SU-DHL-6 (cell line): ENCODE data around the gene CERS6.

ENCODE experiments used
- H2AFZ ChIP-seq: fragments of 200-600 bp; sonication (generic); 2 replicates; pipeline ENCODE4 v1.6.1; 2014; ENCODE audit warnings: low read depth, mild to moderate bottlenecking, moderate library complexity, mixed read lengths, antibody characterized with exemption, low read length; ENCODE audit not compliant: severe bottlenecking
- H3F3A ChIP-seq: fragments of 200-600 bp; shearing (Covaris generic); 2 replicates; pipeline ENCODE4 v1.6.0; 2016; ENCODE audit warnings: antibody characterized with exemption, mild to moderate bottlenecking; ENCODE audit not compliant: insufficient read depth
- H3K27ac ChIP-seq: fragments of 200-600 bp; sonication (generic); 2 replicates; pipeline ENCODE4 v1.5.1; 2016; ENCODE audit warnings: low read depth, mild to moderate bottlenecking, low read length, moderate library complexity, mixed read lengths
- H3K27me3 ChIP-seq: fragments of 200-600 bp; sonication (generic), shearing (Covaris generic); 2 replicates; pipeline ENCODE4 v1.6.0; 2014; ENCODE audit warnings: mild to moderate bottlenecking, low read length
- H3K36me3 ChIP-seq: fragments of 200-600 bp; sonication (generic); 2 replicates; pipeline ENCODE4 v1.6.1; 2014; ENCODE audit warnings: mild to moderate bottlenecking, low read length, mixed read lengths
- H3K4me2 ChIP-seq: fragments of 300-600, 200-600 bp; shearing (Covaris generic), sonication (generic); 2 replicates; pipeline ENCODE4 v1.6.0; 2014; ENCODE audit warnings: low read length, low read depth, mild to moderate bottlenecking; ENCODE audit not compliant: poor library complexity, severe bottlenecking
- H3K4me3 ChIP-seq: fragments of 200-600 bp; sonication (generic); 2 replicates; pipeline ENCODE4 v1.5.1; 2014; ENCODE audit warnings: antibody characterized with exemption, low read length, mild to moderate bottlenecking, mixed read lengths; ENCODE audit not compliant: insufficient read depth, poor library complexity, severe bottlenecking
- H3K79me2 ChIP-seq: fragments of 200-600 bp; sonication (generic); 2 replicates; pipeline ENCODE4 v1.6.1; 2014; ENCODE audit warnings: mild to moderate bottlenecking, low read length, moderate library complexity; ENCODE audit not compliant: insufficient read depth
- H3K9ac ChIP-seq: fragments of 200-600 bp; sonication (generic); 2 replicates; pipeline ENCODE4 v1.7.0; 2014; ENCODE audit warnings: mild to moderate bottlenecking, low read length
- H3K9me2 ChIP-seq: fragments of 200-600 bp; sonication (generic); replicated peaks from 2 replicates; pipeline ENCODE4 v1.6.1; 2014; ENCODE audit warnings: low read length; ENCODE audit not compliant: insufficient read depth
- H3K9me3 ChIP-seq: fragments of 200-600 bp; sonication (generic); 2 replicates; pipeline ENCODE4 v1.6.1; 2014; ENCODE audit warnings: low read length, mixed read lengths; ENCODE audit not compliant: insufficient read depth
- H4K20me1 ChIP-seq: fragments of 200-600 bp; sonication (generic); 2 replicates; pipeline ENCODE4 v1.6.1; 2014; ENCODE audit warnings: low read depth, mild to moderate bottlenecking, antibody characterized with exemption, low read length, moderate library complexity, mixed read lengths
- EZH2phosphoT487 ChIP-seq: fragments of 200-600 bp; sonication (generic), shearing (Covaris generic); conservative IDR thresholded peaks from 2 replicates; pipeline ENCODE4 v1.6.1; 2018; ENCODE audit warnings: mild to moderate bottlenecking, antibody characterized with exemption, low read length, moderate library complexity, mixed read lengths
- TF ChIP-seq, protein P1 (sequence below): fragments of 200-600 bp; sonication (generic); IDR thresholded peaks from one replicate; pipeline ENCODE4 v1.5.1; 2017; ENCODE audit warnings: antibody characterized with exemption, mild to moderate bottlenecking, low read length, moderate library complexity; ENCODE audit not compliant: insufficient read depth, poor library complexity, severe bottlenecking

Gene CERS6

DNA sequence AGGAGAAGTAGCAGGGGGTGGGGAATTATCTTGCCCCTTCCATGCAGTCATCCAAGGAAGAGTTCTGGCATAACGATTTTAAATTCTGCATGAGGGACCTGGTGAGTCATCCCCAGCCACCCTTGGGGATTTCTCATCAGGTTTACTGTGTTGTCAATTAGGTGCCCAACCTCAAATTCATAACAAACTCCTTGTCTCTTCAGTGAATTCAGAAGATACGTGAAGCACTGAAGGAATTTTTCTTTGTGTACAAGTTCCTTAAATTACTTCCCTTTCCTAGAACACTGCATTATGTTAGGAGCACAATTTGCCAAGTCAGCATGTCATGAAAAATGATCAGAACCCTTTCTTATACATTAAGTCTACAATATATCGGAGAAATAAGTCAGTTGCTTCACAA is 275.5 kb downstream of the CERS6 start:
- H3K27me3 ChIP-seq, result no peaks in the 10 kb centered on the region
- TF ChIP-seq, protein P1, sequence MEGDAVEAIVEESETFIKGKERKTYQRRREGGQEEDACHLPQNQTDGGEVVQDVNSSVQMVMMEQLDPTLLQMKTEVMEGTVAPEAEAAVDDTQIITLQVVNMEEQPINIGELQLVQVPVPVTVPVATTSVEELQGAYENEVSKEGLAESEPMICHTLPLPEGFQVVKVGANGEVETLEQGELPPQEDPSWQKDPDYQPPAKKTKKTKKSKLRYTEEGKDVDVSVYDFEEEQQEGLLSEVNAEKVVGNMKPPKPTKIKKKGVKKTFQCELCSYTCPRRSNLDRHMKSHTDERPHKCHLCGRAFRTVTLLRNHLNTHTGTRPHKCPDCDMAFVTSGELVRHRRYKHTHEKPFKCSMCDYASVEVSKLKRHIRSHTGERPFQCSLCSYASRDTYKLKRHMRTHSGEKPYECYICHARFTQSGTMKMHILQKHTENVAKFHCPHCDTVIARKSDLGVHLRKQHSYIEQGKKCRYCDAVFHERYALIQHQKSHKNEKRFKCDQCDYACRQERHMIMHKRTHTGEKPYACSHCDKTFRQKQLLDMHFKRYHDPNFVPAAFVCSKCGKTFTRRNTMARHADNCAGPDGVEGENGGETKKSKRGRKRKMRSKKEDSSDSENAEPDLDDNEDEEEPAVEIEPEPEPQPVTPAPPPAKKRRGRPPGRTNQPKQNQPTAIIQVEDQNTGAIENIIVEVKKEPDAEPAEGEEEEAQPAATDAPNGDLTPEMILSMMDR, result no peak
- TF ChIP-seq EZH2phosphoT487, result no peak
- no peaks in the 10 kb centered on the region for H4K20me1 ChIP-seq
- no peak overlapping the region for H2AFZ ChIP-seq
- H3K27ac ChIP-seq, result no peak overlapping the region
- H3K4me2 ChIP-seq, result no peak overlapping the region
- no peaks in the 10 kb centered on the region for H3K79me2 ChIP-seq
- no peak overlapping the region for H3K4me3 ChIP-seq
- no peak overlapping the region for H3K9ac ChIP-seq
- no peaks in the 10 kb centered on the region for H3K36me3 ChIP-seq
- H3K9me2 ChIP-seq, result no peaks in the 10 kb centered on the region
- H3K9me3 ChIP-seq, result no peaks in the 10 kb centered on the region
- no peaks in the 10 kb centered on the region for H3F3A ChIP-seq

GRCh38 chr2:168732100-168732499 is 276.0 kb downstream of the CERS6 start:
- H3K9ac ChIP-seq, result no peak overlapping the region
- H3F3A ChIP-seq, result no peaks in the 10 kb centered on the region
- H3K4me3 ChIP-seq, result no peak overlapping the region
- no peaks in the 10 kb centered on the region for H3K9me2 ChIP-seq
- no peaks in the 10 kb centered on the region for H4K20me1 ChIP-seq
- H2AFZ ChIP-seq, result no peak overlapping the region
- H3K36me3 ChIP-seq, result no peaks in the 10 kb centered on the region
- H3K79me2 ChIP-seq, result no peaks in the 10 kb centered on the region
- no peaks in the 10 kb centered on the region for H3K9me3 ChIP-seq
- no peak overlapping the region for H3K4me2 ChIP-seq
- TF ChIP-seq EZH2phosphoT487, result no peak
- TF ChIP-seq, protein P1, result no peak
- H3K27me3 ChIP-seq, result no peaks in the 10 kb centered on the region
- no peak overlapping the region for H3K27ac ChIP-seq

DNA sequence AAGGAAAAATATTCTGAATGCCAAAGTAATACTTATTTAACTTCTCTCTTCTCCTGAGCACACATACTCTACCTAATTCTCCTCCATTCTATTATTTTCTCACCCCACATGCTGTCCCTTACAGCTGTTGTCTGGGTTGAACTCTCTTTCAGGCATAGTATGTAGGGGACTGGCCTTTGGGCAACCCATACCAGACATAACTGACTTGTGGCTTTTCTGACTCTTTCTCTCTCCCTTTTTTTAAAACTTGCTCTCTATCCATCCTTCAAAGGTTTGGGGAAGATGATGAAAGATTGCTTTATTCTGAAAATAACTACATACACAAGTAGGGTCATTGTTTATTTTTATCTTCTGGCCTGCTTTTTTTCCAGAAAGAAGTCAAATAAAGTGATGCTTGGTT is 276.4 kb downstream of the CERS6 start:
- Histone ChIP-seq H3F3A (no peaks in the 10 kb centered on the region), H3K9me3 (no peaks in the 10 kb centered on the region), H3K27ac (no peak overlapping the region), H3K36me3 (no peaks in the 10 kb centered on the region), H2AFZ (no peak overlapping the region), H3K4me3 (no peak overlapping the region), H3K27me3 (no peaks in the 10 kb centered on the region), H3K79me2 (no peaks in the 10 kb centered on the region), H4K20me1 (no peaks in the 10 kb centered on the region), H3K9ac (no peak overlapping the region), H3K4me2 (no peak overlapping the region), H3K9me2 (no peaks in the 10 kb centered on the region)
- TF ChIP-seq, protein P1, result no peak
- no peak for TF ChIP-seq EZH2phosphoT487

GRCh38 chr2:168734199-168734760 is 278.2 kb downstream of the CERS6 start:
- Histone ChIP-seq H4K20me1 (no peaks in the 10 kb centered on the region), H3K79me2 (no peaks in the 10 kb centered on the region), H3K27me3 (no peaks in the 10 kb centered on the region), H3F3A (no peaks in the 10 kb centered on the region), H2AFZ (no peak overlapping the region), H3K4me2 (no peak overlapping the region), H3K9me2 (no peaks in the 10 kb centered on the region), H3K4me3 (no peak overlapping the region), H3K27ac (no peak overlapping the region), H3K9me3 (no peaks in the 10 kb centered on the region), H3K9ac (no peak overlapping the region), H3K36me3 (no peaks in the 10 kb centered on the region)
- no peak for TF ChIP-seq EZH2phosphoT487
- TF ChIP-seq, protein P1, result no peak
